RWPE2 (cell line): ENCODE measurements around the gene MITF.
A peak's percentile ranks its signal among the peaks of the same experiment; 100 is the strongest.
"Not testable (repeated sequence)": the region's sequence is repeated elsewhere in the genome, so short reads cannot be mapped to it uniquely, and the experiment has no call there.

Experiments
- ATAC-seq: fragments of 200-7000 bp; cut with Tn5 transposase; 3 replicates; pipeline ENCODE4 v1.9.1; 2021; ENCODE audit warnings: low read depth
- DNase-seq: peaks from one replicate; pipeline ENCODE4 v3.0.0-alpha.2; 2020; ENCODE audit warnings: low spot score
- H3K27ac ChIP-seq: fragments of 450-650 bp; 2 replicates; pipeline ENCODE4 v1.5.1; 2017; ENCODE audit warnings: mild to moderate bottlenecking; ENCODE audit not compliant: poor library complexity, severe bottlenecking
- H3K27me3 ChIP-seq: fragments of 250-450 bp; sonication (Bioruptor Pico); 2 replicates; pipeline ENCODE4 v1.5.1; 2021; ENCODE audit warnings: mild to moderate bottlenecking, moderate library complexity; ENCODE audit not compliant: insufficient read depth, poor library complexity, severe bottlenecking
- H3K36me3 ChIP-seq: fragments of 250-450 bp; sonication (Bioruptor Pico); 2 replicates; pipeline ENCODE4 v1.5.1; 2020; ENCODE audit warnings: low read depth, mild to moderate bottlenecking, moderate library complexity
- H3K4me1 ChIP-seq: fragments of 250-450 bp; sonication (Bioruptor Pico); 2 replicates; pipeline ENCODE4 v1.5.1; 2021; ENCODE audit warnings: mild to moderate bottlenecking, moderate library complexity; ENCODE audit not compliant: insufficient read depth, poor library complexity, severe bottlenecking
- H3K4me3 ChIP-seq: fragments of 250-450 bp; sonication (Bioruptor Pico); 2 replicates; pipeline ENCODE4 v1.5.1; 2021; ENCODE audit warnings: mild to moderate bottlenecking, moderate library complexity; ENCODE audit not compliant: severe bottlenecking
- H3K9me3 ChIP-seq: fragments of 250-450 bp; sonication (Bioruptor Pico); 2 replicates; pipeline ENCODE4 v1.5.1; 2021; ENCODE audit warnings: mild to moderate bottlenecking, moderate library complexity; ENCODE audit not compliant: severe bottlenecking
- TF ChIP-seq, protein P1 (sequence below): fragments of 450-650 bp; IDR thresholded peaks from one replicate; pipeline ENCODE4 v1.5.1; 2017; ENCODE audit warnings: mild to moderate bottlenecking, moderate library complexity; ENCODE audit not compliant: poor library complexity, severe bottlenecking

The MITF gene

DNA sequence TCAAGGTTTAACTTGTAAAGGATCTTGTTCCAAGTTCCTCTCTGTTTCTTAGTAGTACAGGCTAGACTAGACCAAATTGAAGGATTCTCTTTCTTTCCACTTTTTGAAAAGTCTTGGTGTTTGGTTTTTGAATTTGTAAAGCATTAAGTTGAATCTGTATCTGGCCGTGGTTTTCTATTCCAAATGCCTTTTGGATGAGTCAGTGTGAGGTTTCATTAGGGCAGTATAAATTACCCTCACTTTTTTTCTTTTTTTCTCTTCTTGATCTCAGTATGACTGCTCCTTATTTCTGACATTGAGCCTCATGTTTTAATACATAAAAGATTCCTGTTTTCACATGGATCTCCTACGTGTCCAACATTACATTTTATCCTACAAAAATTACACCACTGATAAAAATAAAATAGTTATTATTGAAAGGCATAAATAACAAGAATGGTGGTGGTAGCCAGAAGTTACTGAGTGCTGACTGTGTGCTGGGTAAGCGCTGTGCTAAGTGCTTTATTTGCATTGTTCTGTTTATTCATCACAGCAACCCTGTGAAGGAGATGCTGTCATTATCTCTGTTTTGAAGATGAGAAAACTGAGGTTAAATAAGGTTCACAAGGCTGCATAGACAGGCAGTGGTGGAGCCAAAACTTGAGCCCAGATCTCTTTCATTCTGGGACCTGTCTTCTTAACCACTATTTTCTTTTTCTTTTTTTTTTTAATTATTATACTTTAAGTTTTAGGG is 48.3 kb downstream of the MITF start:
- H3K27ac ChIP-seq, result peak overlapping the region; percentile 56
- DNase-seq (no peak), ATAC-seq (peak; percentile 92)
- no peaks in the 10 kb centered on the region for H3K27me3 ChIP-seq
- no peaks in the 10 kb centered on the region for H3K9me3 ChIP-seq
- peaks cover 10% of the 10 kb centered on the region for H3K4me1 ChIP-seq
- no peak overlapping the region for H3K4me3 ChIP-seq
- H3K36me3 ChIP-seq, result no peaks in the 10 kb centered on the region
- TF ChIP-seq, protein P1, sequence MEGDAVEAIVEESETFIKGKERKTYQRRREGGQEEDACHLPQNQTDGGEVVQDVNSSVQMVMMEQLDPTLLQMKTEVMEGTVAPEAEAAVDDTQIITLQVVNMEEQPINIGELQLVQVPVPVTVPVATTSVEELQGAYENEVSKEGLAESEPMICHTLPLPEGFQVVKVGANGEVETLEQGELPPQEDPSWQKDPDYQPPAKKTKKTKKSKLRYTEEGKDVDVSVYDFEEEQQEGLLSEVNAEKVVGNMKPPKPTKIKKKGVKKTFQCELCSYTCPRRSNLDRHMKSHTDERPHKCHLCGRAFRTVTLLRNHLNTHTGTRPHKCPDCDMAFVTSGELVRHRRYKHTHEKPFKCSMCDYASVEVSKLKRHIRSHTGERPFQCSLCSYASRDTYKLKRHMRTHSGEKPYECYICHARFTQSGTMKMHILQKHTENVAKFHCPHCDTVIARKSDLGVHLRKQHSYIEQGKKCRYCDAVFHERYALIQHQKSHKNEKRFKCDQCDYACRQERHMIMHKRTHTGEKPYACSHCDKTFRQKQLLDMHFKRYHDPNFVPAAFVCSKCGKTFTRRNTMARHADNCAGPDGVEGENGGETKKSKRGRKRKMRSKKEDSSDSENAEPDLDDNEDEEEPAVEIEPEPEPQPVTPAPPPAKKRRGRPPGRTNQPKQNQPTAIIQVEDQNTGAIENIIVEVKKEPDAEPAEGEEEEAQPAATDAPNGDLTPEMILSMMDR, result no peak

DNA sequence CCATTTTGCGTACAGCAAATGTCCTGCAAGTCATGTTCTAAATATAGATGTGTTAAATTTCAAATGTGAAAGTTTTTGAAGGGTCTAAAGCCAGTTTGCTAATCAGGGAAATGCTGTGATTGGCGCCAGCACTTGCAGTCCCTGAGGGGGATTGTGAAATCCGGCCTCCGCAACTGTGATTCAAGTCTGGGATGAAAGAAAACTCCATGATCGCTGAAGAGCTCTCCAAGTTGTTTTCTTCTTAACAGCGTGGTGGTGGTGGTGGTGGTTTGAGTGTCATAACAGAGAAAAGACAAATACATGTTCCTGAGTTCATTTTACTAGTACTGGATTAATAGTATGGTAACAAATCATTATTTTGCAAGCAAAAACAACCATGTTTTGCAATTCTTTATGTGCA is 51.8 kb downstream of the MITF start:
- TF ChIP-seq, protein P1, result no peak
- no peak for ATAC-seq
- Histone ChIP-seq H3K4me1 (peaks cover 10% of the 10 kb centered on the region), H3K27ac (no peak overlapping the region), H3K9me3 (no peaks in the 10 kb centered on the region), H3K36me3 (no peaks in the 10 kb centered on the region), H3K27me3 (no peaks in the 10 kb centered on the region), H3K4me3 (no peak overlapping the region)
- no peak for DNase-seq

DNA sequence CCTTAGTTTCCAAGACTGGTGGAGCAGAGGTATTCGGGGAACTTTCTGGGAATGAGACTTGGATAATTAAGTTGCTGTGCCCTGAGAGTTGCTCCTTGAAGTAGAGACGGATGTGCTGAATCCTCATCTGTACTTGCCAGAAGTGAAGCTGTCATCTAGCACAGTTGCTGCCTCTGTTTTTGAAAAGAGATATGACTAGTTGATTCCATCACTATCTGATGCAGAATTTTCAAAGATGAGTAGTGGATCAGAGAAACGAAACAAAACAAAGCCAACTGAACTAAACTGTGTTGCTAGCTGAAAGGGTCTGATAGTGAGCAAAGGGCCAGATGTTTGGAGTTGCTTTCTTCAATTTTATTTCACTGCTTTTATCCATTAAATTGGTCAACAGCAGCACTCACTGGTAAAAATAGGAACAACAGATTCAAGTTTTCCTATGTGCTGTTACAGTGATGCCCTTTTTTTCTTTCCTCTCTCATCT is 52.7 kb downstream of the MITF start:
- DNase-seq, result no peak
- Histone ChIP-seq H3K4me1 (peaks cover 10% of the 10 kb centered on the region), H3K4me3 (no peak overlapping the region), H3K27ac (no peak overlapping the region), H3K36me3 (no peaks in the 10 kb centered on the region), H3K27me3 (no peaks in the 10 kb centered on the region), H3K9me3 (no peaks in the 10 kb centered on the region)
- ATAC-seq, result peak; percentile 51; the same call in 1 of the 3 replicates
- TF ChIP-seq, protein P1, result peak; percentile 80

DNA sequence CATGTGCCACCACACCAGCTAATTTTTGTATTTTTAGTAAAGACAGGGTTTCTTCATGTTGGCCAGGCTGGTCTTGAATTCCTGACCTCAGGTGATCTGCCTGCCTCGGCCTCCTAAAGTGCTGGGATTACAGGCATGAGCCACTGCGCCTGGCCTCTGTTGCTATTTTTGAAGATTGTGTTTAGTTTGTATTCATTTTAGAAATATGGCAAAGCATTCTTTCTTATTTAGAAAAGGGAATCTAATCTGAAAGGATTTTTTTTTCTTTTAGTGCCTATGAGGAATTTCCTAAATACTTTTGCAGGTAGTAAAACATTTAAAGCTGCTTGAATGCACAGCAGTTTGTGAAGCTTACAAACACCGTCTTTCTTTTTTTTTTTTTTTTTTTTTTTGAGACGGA is 56.9 kb downstream of the MITF start:
- not testable (repeated sequence) for H3K27me3 ChIP-seq

DNA sequence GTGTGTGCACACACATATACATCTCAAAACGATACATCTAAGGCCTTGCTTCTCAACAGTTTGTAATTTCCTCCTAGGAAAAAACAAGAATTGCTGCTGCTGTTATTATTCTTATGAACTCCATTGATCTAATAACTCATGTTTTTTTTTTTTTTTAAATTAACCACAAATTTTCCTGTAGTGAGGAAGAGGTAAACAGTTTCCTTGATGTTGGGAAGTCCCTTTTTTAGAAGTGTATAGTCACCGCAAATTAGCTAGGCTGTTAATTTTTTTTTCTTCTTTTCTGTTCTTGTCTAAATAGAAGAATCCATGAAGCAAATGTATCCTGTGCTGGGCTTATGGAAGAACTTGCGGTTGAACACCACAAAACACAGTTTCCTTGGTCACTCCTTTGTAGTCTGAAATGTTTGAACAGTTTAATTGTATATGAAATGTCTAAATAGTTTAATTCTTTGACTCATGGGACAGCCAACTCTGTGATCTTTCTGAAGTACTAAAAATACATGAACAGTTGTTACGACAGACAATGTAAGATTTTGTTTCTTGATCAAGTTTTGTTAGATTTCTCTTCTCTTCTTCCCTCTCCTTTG is 64.5 kb downstream of the MITF start:
- Histone ChIP-seq H3K4me3 (no peak overlapping the region), H3K9me3 (no peaks in the 10 kb centered on the region), H3K4me1 (no peaks in the 10 kb centered on the region), H3K27me3 (no peaks in the 10 kb centered on the region), H3K27ac (no peak overlapping the region), H3K36me3 (no peaks in the 10 kb centered on the region)
- DNase-seq (no peak), ATAC-seq (no peak)
- TF ChIP-seq, protein P1, result no peak

More for the DNA sequence above, 56.9 kb downstream of the MITF start:
- DNase-seq, H3K36me3 ChIP-seq, H3K27ac ChIP-seq, H3K4me1 ChIP-seq, H3K4me3 ChIP-seq, ATAC-seq, H3K9me3 ChIP-seq: not testable (repeated sequence)
